OCI-LY7 (cell line): ENCODE data around the gene PLCG1. TPM values are rescaled to one million over a fixed set of nuclear protein-coding genes. Genes with fewer than 3 reads are reported as not detected.

Experiments used
- BruUV-seq: library from RNA; stranded (reverse); fragments of 400-500 nt; replicated peaks from 2 replicates; lab custom pipeline; 2021; lab: Mats Ljungman, UMichigan
- CTCF ChIA-PET: fragments of 300-600 bp; sonication (Branson Sonifier 250); formaldehyde crosslinking; loops from one replicate; lab custom pipeline; 2022; ENCODE audit warnings: antibody characterized with exemption; ENCODE audit not compliant: unreplicated experiment; lab: Charles Lee
- POLR2A ChIA-PET: fragments of 300-600 bp; sonication (Branson Sonifier 250); formaldehyde crosslinking; loops from one replicate; lab custom pipeline; 2022; ENCODE audit warnings: antibody characterized with exemption; lab: Charles Lee
- DNase-seq: peaks from one replicate; pipeline ENCODE4 v3.0.0-alpha.2; 2015; ENCODE audit warnings: low spot score
- H2AFZ ChIP-seq: fragments of 200-600 bp; sonication (generic), shearing (Covaris generic); 2 replicates; pipeline ENCODE4 v1.6.1; 2014; ENCODE audit warnings: mild to moderate bottlenecking, antibody characterized with exemption, low read length, moderate library complexity
- H3K27ac ChIP-seq: fragments of 200-600 bp; sonication (generic); 2 replicates; pipeline ENCODE4 v1.5.1; 2014; ENCODE audit warnings: mixed run types, low read depth, mild to moderate bottlenecking, moderate library complexity, low read length, inconsistent platforms; ENCODE audit not compliant: poor library complexity, severe bottlenecking
- H3K36me3 ChIP-seq: fragments of 200-600 bp; sonication (generic); 2 replicates; pipeline ENCODE4 v1.6.1; 2014; ENCODE audit warnings: mild to moderate bottlenecking, antibody characterized with exemption, low read length, moderate library complexity, mixed read lengths; ENCODE audit not compliant: insufficient read depth
- H3K4me1 ChIP-seq: fragments of 200-600 bp; sonication (generic); 2 replicates; pipeline ENCODE4 v1.5.1; 2014; ENCODE audit warnings: mild to moderate bottlenecking, low read length; ENCODE audit not compliant: insufficient read depth, poor library complexity, severe bottlenecking
- H3K4me2 ChIP-seq: fragments of 200-600 bp; sonication (generic); 2 replicates; pipeline ENCODE4 v1.6.1; 2014; ENCODE audit warnings: mild to moderate bottlenecking, low read length
- H3K4me3 ChIP-seq: fragments of 200-600 bp; sonication (generic); 2 replicates; pipeline ENCODE4 v1.5.1; 2014; ENCODE audit warnings: mild to moderate bottlenecking, low read depth, low read length; ENCODE audit not compliant: poor library complexity, severe bottlenecking
- H3K79me2 ChIP-seq: fragments of 200-600 bp; sonication (generic); 2 replicates; pipeline ENCODE4 v1.6.1; 2016; ENCODE audit warnings: low read depth, mild to moderate bottlenecking, low read length, moderate library complexity, mixed read lengths; ENCODE audit not compliant: insufficient read depth
- H3K9me2 ChIP-seq: fragments of 200-600 bp; sonication (generic); 2 replicates; pipeline ENCODE4 v1.6.1; 2016; ENCODE audit warnings: mild to moderate bottlenecking, low read length, mixed read lengths; ENCODE audit not compliant: insufficient read depth
- H3K9me3 ChIP-seq: fragments of 200-600 bp; sonication (generic); 2 replicates; pipeline ENCODE4 v1.6.1; 2014; ENCODE audit warnings: mild to moderate bottlenecking, mixed run types, low read length, mixed read lengths
- H4K20me1 ChIP-seq: fragments of 200-600 bp; sonication (generic); 2 replicates; pipeline ENCODE4 v1.6.1; 2014; ENCODE audit warnings: mild to moderate bottlenecking, antibody characterized with exemption, low read length, moderate library complexity, mixed read lengths; ENCODE audit not compliant: insufficient read depth
- CTCF ChIP-seq: fragments of 200-600 bp; sonication (generic); conservative IDR thresholded peaks from 2 replicates; pipeline ENCODE4 v1.5.1; 2014; ENCODE audit warnings: mild to moderate bottlenecking, antibody characterized with exemption, low read length, moderate library complexity, mixed read lengths
- EZH2phosphoT487 ChIP-seq: fragments of 200-600 bp; sonication (generic); IDR thresholded peaks from 2 replicates; pipeline ENCODE4 v1.6.1; 2018; ENCODE audit warnings: low read depth, borderline replicate concordance, mild to moderate bottlenecking, mixed run types, antibody characterized with exemption, low read length, moderate library complexity, mixed read lengths
- intact Hi-C: fragments of 100-400 bp; cut with micrococcal nuclease; formaldehyde crosslinking; loops from one replicate; pipeline ENCODE4 v1.10.0; 2022; ENCODE audit not compliant: unreplicated experiment
- microRNA-seq: library from miRNA; unstranded; fragments of <30 nt; microRNA quantifications from one replicate; pipeline ENCODE4 v1.2.0, GENCODE V29; 2022; ENCODE audit warnings: borderline replicate concordance
- small RNA-seq: library from RNA; depleted of rRNA; stranded (forward); fragments of <200 nt; gene quantifications from one replicate; pipeline ENCODE3, GENCODE V24; 2014
- total RNA-seq, 2 experiments: library from RNA; depleted of rRNA in 1 of 2; stranded (reverse); fragments of >200 nt in 1 of 2; shearing (Covaris generic) in 1 of 2; gene quantifications; 2 replicates each; pipeline ENCODE4 v1.2.3, GENCODE V29; 2014 to 2022

The PLCG1 gene
- total RNA-seq, 2 experiments from 2014 or later: 103 to 121 TPM

GRCh38 chr20:41226426-41226825 is 89.1 kb downstream of the PLCG1 start:
- Histone ChIP-seq H3K27ac (no peak overlapping the region), H3K4me2 (no peak overlapping the region), H4K20me1 (no peaks in the 10 kb centered on the region), H3K4me3 (no peak overlapping the region), H3K9me3 (no peaks in the 10 kb centered on the region), H3K36me3 (no peaks in the 10 kb centered on the region), H3K79me2 (no peaks in the 10 kb centered on the region), H3K4me1 (no peaks in the 10 kb centered on the region), H2AFZ (no peak overlapping the region), H3K9me2 (no peaks in the 10 kb centered on the region)
- POLR2A ChIA-PET: no interaction called here
- intact Hi-C loops: no loop called here
- CTCF ChIA-PET: no interaction called here
- no peak for DNase-seq
- BruUV-seq: no TSS peak
- no peak for TF ChIP-seq CTCF
- no peak for TF ChIP-seq EZH2phosphoT487

Small RNAs within 50 kb of the gene (microRNA-seq; reads per million reads assigned to microRNA genes)
- gene MIR6871: not detected

Small RNAs within 50 kb of the gene (small RNA-seq; reads per million reads assigned to genes)
- gene AL022394.1 (not detected), gene MIR6871 (not detected)

Other genes starting within 250 kb of the PLCG1 start
- 44.6 and 53.0 TPM in 2 replicates for gene TOP1, start 108.7 kb upstream of the PLCG1 start, total RNA-seq (2014; rRNA removed; shearing (Covaris generic))
- gene TOP1, start 108.7 kb upstream of the PLCG1 start, total RNA-seq (2022): 168 and 200 TPM in 2 replicates
- gene ZHX3, start 180.2 kb downstream of the PLCG1 start, total RNA-seq (2014; rRNA removed; shearing (Covaris generic)): 5.8 and 6.4 TPM in 2 replicates
- 16.9 and 21.7 TPM in 2 replicates for gene ZHX3, start 180.2 kb downstream of the PLCG1 start, total RNA-seq (2022)
- 0.19 and 0.51 TPM in 2 replicates for gene LPIN3, start 203.3 kb downstream of the PLCG1 start, total RNA-seq (2014; rRNA removed; shearing (Covaris generic))
- 1.6 and 2.1 TPM in 2 replicates for gene LPIN3, start 203.3 kb downstream of the PLCG1 start, total RNA-seq (2022)
- gene EMILIN3, start 229.3 kb downstream of the PLCG1 start, total RNA-seq (2014; rRNA removed; shearing (Covaris generic)): not detected in 2 replicates
- not detected in 2 replicates for gene EMILIN3, start 229.3 kb downstream of the PLCG1 start, total RNA-seq (2022)